ENCODE data around the gene EMC6.

Gene EMC6

GRCh38 chr17:3641717-3642486 lies 26.7 kb upstream of the EMC6 start:
- no peaks in the 10 kb centered on the region for H3K27me3 Mint-ChIP-seq
- H3K9me3 Mint-ChIP-seq = no peaks in the 10 kb centered on the region
- peaks cover 99% of the 10 kb centered on the region for H3K36me3 Mint-ChIP-seq (ENCODE audit: low read depth)
- peak overlapping the region; percentile 97 for H3K27ac Mint-ChIP-seq
- H3K4me1 Mint-ChIP-seq (ENCODE audit: low read depth) = peaks cover 85% of the 10 kb centered on the region
- intact Hi-C loops (cut with micrococcal nuclease) = no loop called here
- no peak overlapping the region for H3K4me3 Mint-ChIP-seq

- H3K4me3 Mint-ChIP-seq = no peak overlapping the region
- no peaks in the 10 kb centered on the region for H3K9me3 Mint-ChIP-seq
- intact Hi-C loops (cut with micrococcal nuclease) = no loop called here
Measured at GRCh38 chr17:3643889-3644349, 24.7 kb upstream of the EMC6 start.

GRCh38 chr17:3645310-3645709 lies 23.3 kb upstream of the EMC6 start:
- intact Hi-C loops (cut with micrococcal nuclease) = loop anchor here (5.0 kb wide), 2 partner anchors 43 to 598 kb away; no protein-coding TSS in a partner anchor
- peaks cover 100% of the 10 kb centered on the region for H3K36me3 Mint-ChIP-seq (ENCODE audit: low read depth)
- H3K9me3 Mint-ChIP-seq = no peaks in the 10 kb centered on the region
- H3K4me1 Mint-ChIP-seq (ENCODE audit: low read depth) = peaks cover 71% of the 10 kb centered on the region
- no peaks in the 10 kb centered on the region for H3K27me3 Mint-ChIP-seq
- H3K4me3 Mint-ChIP-seq = no peak overlapping the region
- no peak overlapping the region for H3K27ac Mint-ChIP-seq

More at GRCh38 chr17:3643889-3644349, 24.7 kb upstream of the EMC6 start:
- Mint-ChIP-seq H3K36me3 (ENCODE audit: low read depth) (peaks cover 99% of the 10 kb centered on the region), H3K27me3 (no peaks in the 10 kb centered on the region), H3K4me1 (ENCODE audit: low read depth) (peaks cover 84% of the 10 kb centered on the region), H3K27ac (no peak overlapping the region)

GRCh38 chr17:3647251-3647650 lies 21.4 kb upstream of the EMC6 start:
- intact Hi-C loops (cut with micrococcal nuclease) = loop anchor here (5.0 kb wide), 2 partner anchors 45 to 600 kb away; no protein-coding TSS in a partner anchor
- no peak overlapping the region for H3K4me3 Mint-ChIP-seq
- H3K4me1 Mint-ChIP-seq (ENCODE audit: low read depth) = peaks cover 55% of the 10 kb centered on the region
- peaks cover 100% of the 10 kb centered on the region for H3K36me3 Mint-ChIP-seq (ENCODE audit: low read depth)
- H3K27me3 Mint-ChIP-seq = no peaks in the 10 kb centered on the region
- H3K9me3 Mint-ChIP-seq = no peaks in the 10 kb centered on the region
- H3K27ac Mint-ChIP-seq = no peak overlapping the region

GRCh38 chr17:3647769-3648555 lies 20.6 kb upstream of the EMC6 start:
- H3K9me3 Mint-ChIP-seq = no peaks in the 10 kb centered on the region
- peaks cover 100% of the 10 kb centered on the region for H3K36me3 Mint-ChIP-seq (ENCODE audit: low read depth)
- H3K4me3 Mint-ChIP-seq = no peak overlapping the region
- H3K27me3 Mint-ChIP-seq = no peaks in the 10 kb centered on the region
- no peak overlapping the region for H3K27ac Mint-ChIP-seq
- peaks cover 48% of the 10 kb centered on the region for H3K4me1 Mint-ChIP-seq (ENCODE audit: low read depth)
- intact Hi-C loops (cut with micrococcal nuclease) = loop anchor here (5.0 kb wide), 2 partner anchors 46 to 601 kb away; no protein-coding TSS in a partner anchor

GRCh38 chr17:3655766-3656165 lies 12.8 kb upstream of the EMC6 start:
- peaks cover 41% of the 10 kb centered on the region for H3K4me1 Mint-ChIP-seq (ENCODE audit: low read depth)
- H3K9me3 Mint-ChIP-seq = no peaks in the 10 kb centered on the region
- H3K27me3 Mint-ChIP-seq = no peaks in the 10 kb centered on the region
- no peak overlapping the region for H3K4me3 Mint-ChIP-seq
- intact Hi-C loops (cut with micrococcal nuclease) = no loop called here
- no peak overlapping the region for H3K27ac Mint-ChIP-seq
- peaks cover 100% of the 10 kb centered on the region for H3K36me3 Mint-ChIP-seq (ENCODE audit: low read depth)

GRCh38 chr17:3656353-3656752 lies 12.3 kb upstream of the EMC6 start:
- H3K9me3 Mint-ChIP-seq = no peaks in the 10 kb centered on the region
- peaks cover 100% of the 10 kb centered on the region for H3K36me3 Mint-ChIP-seq (ENCODE audit: low read depth)
- no peak overlapping the region for H3K4me3 Mint-ChIP-seq
- H3K4me1 Mint-ChIP-seq (ENCODE audit: low read depth) = peaks cover 41% of the 10 kb centered on the region
- intact Hi-C loops (cut with micrococcal nuclease) = no loop called here
- peak overlapping the region; percentile 30 for H3K27ac Mint-ChIP-seq
- H3K27me3 Mint-ChIP-seq = no peaks in the 10 kb centered on the region

- intact Hi-C loops (cut with micrococcal nuclease) = no loop called here
- Mint-ChIP-seq H3K27me3 (no peaks in the 10 kb centered on the region), H3K27ac (peak overlapping the region; percentile 77), H3K36me3 (ENCODE audit: low read depth) (peaks cover 100% of the 10 kb centered on the region), H3K4me3 (no peak overlapping the region), H3K9me3 (no peaks in the 10 kb centered on the region), H3K4me1 (ENCODE audit: low read depth) (peaks cover 41% of the 10 kb centered on the region)
Measured at GRCh38 chr17:3656755-3657587, 11.6 kb upstream of the EMC6 start.

GRCh38 chr17:3657588-3657869 lies 11.1 kb upstream of the EMC6 start:
- intact Hi-C loops (cut with micrococcal nuclease) = no loop called here
- H3K4me3 Mint-ChIP-seq = no peak overlapping the region
- no peaks in the 10 kb centered on the region for H3K9me3 Mint-ChIP-seq
- peaks cover 41% of the 10 kb centered on the region for H3K4me1 Mint-ChIP-seq (ENCODE audit: low read depth)
- H3K27ac Mint-ChIP-seq = peak overlapping the region; percentile 77
- no peaks in the 10 kb centered on the region for H3K27me3 Mint-ChIP-seq
- peaks cover 100% of the 10 kb centered on the region for H3K36me3 Mint-ChIP-seq (ENCODE audit: low read depth)

- H3K36me3 Mint-ChIP-seq (ENCODE audit: low read depth) = peaks cover 100% of the 10 kb centered on the region
- H3K4me3 Mint-ChIP-seq = no peak overlapping the region
- H3K27me3 Mint-ChIP-seq = no peaks in the 10 kb centered on the region
- H3K4me1 Mint-ChIP-seq (ENCODE audit: low read depth) = peaks cover 41% of the 10 kb centered on the region
- H3K9me3 Mint-ChIP-seq = no peaks in the 10 kb centered on the region
- intact Hi-C loops (cut with micrococcal nuclease) = no loop called here
- H3K27ac Mint-ChIP-seq = peak overlapping the region; percentile 77
Measured at GRCh38 chr17:3657874-3658783, 10.5 kb upstream of the EMC6 start.

- Mint-ChIP-seq H3K9me3 (no peaks in the 10 kb centered on the region), H3K27ac (peak overlapping the region; percentile 77), H3K4me1 (ENCODE audit: low read depth) (peaks cover 49% of the 10 kb centered on the region), H3K27me3 (no peaks in the 10 kb centered on the region), H3K36me3 (ENCODE audit: low read depth) (peaks cover 100% of the 10 kb centered on the region), H3K4me3 (no peak overlapping the region)
- intact Hi-C loops (cut with micrococcal nuclease) = no loop called here
Measured at GRCh38 chr17:3658784-3659449, 9.7 kb upstream of the EMC6 start.

GRCh38 chr17:3659541-3660111 lies 9.0 kb upstream of the EMC6 start:
- H3K4me3 Mint-ChIP-seq = no peak overlapping the region
- H3K27ac Mint-ChIP-seq = peak overlapping the region; percentile 77
- no peaks in the 10 kb centered on the region for H3K9me3 Mint-ChIP-seq
- intact Hi-C loops (cut with micrococcal nuclease) = no loop called here
- no peaks in the 10 kb centered on the region for H3K27me3 Mint-ChIP-seq
- peaks cover 56% of the 10 kb centered on the region for H3K4me1 Mint-ChIP-seq (ENCODE audit: low read depth)
- peaks cover 100% of the 10 kb centered on the region for H3K36me3 Mint-ChIP-seq (ENCODE audit: low read depth)
